Ovary (tissue), 9 donors: ENCODE measurements around the gene PMS1. TPM values are rescaled to one million over a fixed set of nuclear protein-coding genes. Genes with fewer than 3 reads are reported as not detected.

Experiments used
- DNase-seq, 5 donors: peaks; one replicate each; pipeline ENCODE4 v3.0.0-alpha.2; 2019 to 2020
- H3K27ac ChIP-seq, 2 donors: fragments of 200-600 bp; one replicate each; pipeline versions ENCODE4 v1.5.1 to v1.8.0; 2019 to 2022
- H3K27me3 ChIP-seq: fragments of 200-600 bp; one replicate; pipeline ENCODE4 v1.8.0; 2022
- H3K36me3 ChIP-seq: fragments of 200-600 bp; sonication (generic); one replicate; pipeline ENCODE4 v1.5.1; 2019
- H3K4me1 ChIP-seq: one replicate; pipeline ENCODE4 v1.8.1; 2013; ENCODE audit warnings: mild to moderate bottlenecking, moderate library complexity; ENCODE audit not compliant: insufficient read depth
- H3K4me3 ChIP-seq: fragments of 200-600 bp; sonication (generic); one replicate; pipeline ENCODE4 v1.5.1; 2017
- H3K9me3 ChIP-seq, 2 donors: fragments of 200-600 bp in 1 of 2; sonication (generic) in 1 of 2; one replicate each; pipeline versions ENCODE4 v1.5.1 to v1.8.1; 2013 to 2019; ENCODE audit warnings: mild to moderate bottlenecking in 1 of 2, moderate library complexity in 1 of 2
- EP300 ChIP-seq: sonication (generic); formaldehyde crosslinking; IDR thresholded peaks from one replicate; pipeline ENCODE4 v1.6.1; 2017; ENCODE audit warnings: antibody characterized with exemption
- POLR2A ChIP-seq: fragments of 450-650 bp; IDR thresholded peaks from one replicate; pipeline ENCODE4 v1.6.1; 2017; ENCODE audit warnings: antibody characterized with exemption, mild to moderate bottlenecking, moderate library complexity
- WGBS, 3 donors: extraction: QIAGEN DNeasy Blood & Tissue Kit in 1 of 3; methylation state at CpG; one replicate each; pipeline versions ENCODE4 v1.1.5 to v1.1.7; 2013 to 2017; 5-methylcytosine and 5-hydroxymethylcytosine counted together
- intact Hi-C, 4 donors: fragments of 100-400 bp; cut with DNase I; formaldehyde crosslinking; loops; one replicate each; pipeline versions ENCODE4 v1.11.0 to v1.15.1; 2022 to 2023
- polyA plus RNA-seq, 2 donors: library from polyadenylated mRNA; stranded (reverse); fragments of 200-250 nt in 1 of 2; fragments of 350-450 nt in 1 of 2; fragmentation: Illumina TruSeq in 1 of 2; extraction: RNeasy Lipid Tissue Mini Kit (QIAGEN cat#74804) in 1 of 2; gene quantifications; one replicate each; pipeline ENCODE4 v1.2.3, GENCODE V29; 2013 to 2014
- total RNA-seq, 7 donors: library from RNA; depleted of rRNA in 2 of 7; stranded (reverse); fragments of >200 nt in 2 of 7; fragmentation: NEBNext Ultra II Directional in 3 of 7; extraction: Animal tissue kit (Norgen Biotek cat#: 25700) in 3 of 7; gene quantifications; one replicate each; pipeline versions ENCODE4 v1.1.0 to v1.2.4, GENCODE V29; 2016 to 2023
- TF ChIP-seq, protein P1 (sequence below), 3 donors: fragments of 450-650 bp in 2 of 3; fragments of 200-600 bp in 1 of 3; IDR thresholded peaks; one replicate each; pipeline versions ENCODE4 v1.5.1 to v1.8.0; 2016 to 2022; ENCODE audit warnings: antibody characterized with exemption in 3 of 3, mild to moderate bottlenecking in 1 of 3
- donor health status: DM: no; HTN: no; CAD: no; lungs with moderate emphysema.
- donor health status: DM: no; HTN: no; CAD: no.
- donor health status: Bipolar disorder and iron deficiency.
- donor health status: DM: yes; HTN: yes; CAD: no.
- donor health status: DM: no; HTN: no; CAD: no.
- donor health status: DM: yes; HTN: yes; CAD: no.

The PMS1 gene
- total and polyA plus RNA-seq, 9 donors: 9.0 to 37.0 (median 23.5) TPM

GRCh38 chr2:189870381-189871085, 86.3 kb downstream of the PMS1 start:
- no peaks in the 10 kb centered on the region for H3K36me3 ChIP-seq
- no peak for TF ChIP-seq POLR2A
- TF ChIP-seq EP300: no peak
- TF ChIP-seq, protein P1, sequence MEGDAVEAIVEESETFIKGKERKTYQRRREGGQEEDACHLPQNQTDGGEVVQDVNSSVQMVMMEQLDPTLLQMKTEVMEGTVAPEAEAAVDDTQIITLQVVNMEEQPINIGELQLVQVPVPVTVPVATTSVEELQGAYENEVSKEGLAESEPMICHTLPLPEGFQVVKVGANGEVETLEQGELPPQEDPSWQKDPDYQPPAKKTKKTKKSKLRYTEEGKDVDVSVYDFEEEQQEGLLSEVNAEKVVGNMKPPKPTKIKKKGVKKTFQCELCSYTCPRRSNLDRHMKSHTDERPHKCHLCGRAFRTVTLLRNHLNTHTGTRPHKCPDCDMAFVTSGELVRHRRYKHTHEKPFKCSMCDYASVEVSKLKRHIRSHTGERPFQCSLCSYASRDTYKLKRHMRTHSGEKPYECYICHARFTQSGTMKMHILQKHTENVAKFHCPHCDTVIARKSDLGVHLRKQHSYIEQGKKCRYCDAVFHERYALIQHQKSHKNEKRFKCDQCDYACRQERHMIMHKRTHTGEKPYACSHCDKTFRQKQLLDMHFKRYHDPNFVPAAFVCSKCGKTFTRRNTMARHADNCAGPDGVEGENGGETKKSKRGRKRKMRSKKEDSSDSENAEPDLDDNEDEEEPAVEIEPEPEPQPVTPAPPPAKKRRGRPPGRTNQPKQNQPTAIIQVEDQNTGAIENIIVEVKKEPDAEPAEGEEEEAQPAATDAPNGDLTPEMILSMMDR (IDR thresholded peaks at IDR 0.05): no peak
- H3K27me3 ChIP-seq: no peaks in the 10 kb centered on the region
- no peak for DNase-seq
- WGBS, 3 donors: 72 to 82% (median 76%) methylated on average over 5 of the region's 5 CpGs
- H3K4me3 ChIP-seq: no peak overlapping the region
- no peak overlapping the region for H3K27ac ChIP-seq
- no peaks in the 10 kb centered on the region for H3K9me3 ChIP-seq
- intact Hi-C loops: no loop called here
- no peaks in the 10 kb centered on the region for H3K4me1 ChIP-seq

DNA sequence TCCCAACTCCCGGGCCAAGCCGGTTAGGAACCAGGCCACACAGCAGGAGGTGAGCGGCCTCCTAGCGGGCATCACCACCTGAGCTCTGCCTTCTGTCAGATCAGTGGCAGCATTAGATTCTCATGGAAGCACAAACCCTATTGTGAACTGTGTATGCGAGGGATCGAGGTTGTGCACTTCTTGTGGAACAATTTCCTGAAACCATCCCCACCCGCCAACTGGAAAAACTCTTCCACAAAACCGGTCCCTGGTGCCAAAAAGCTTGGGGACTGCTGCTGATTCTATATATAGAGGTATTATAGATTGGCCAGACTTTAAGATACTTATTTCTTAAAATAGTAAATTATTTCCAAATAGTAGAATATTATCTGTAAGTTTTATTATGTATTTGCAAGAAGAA, 89.4 kb downstream of the PMS1 start:
- Histone ChIP-seq H3K36me3 (no peaks in the 10 kb centered on the region), H3K27me3 (no peaks in the 10 kb centered on the region), H3K9me3 (no peaks in the 10 kb centered on the region), H3K27ac (no peak overlapping the region), H3K4me1 (no peaks in the 10 kb centered on the region), H3K4me3 (no peak overlapping the region)
- no peak for DNase-seq
- TF ChIP-seq EP300: no peak
- TF ChIP-seq, protein P1 (IDR thresholded peaks at IDR 0.05): no peak
- WGBS, 3 donors: 92 to 94% (median 93%) methylated on average over 8 of the region's 8 CpGs
- intact Hi-C loops: no loop called here

DNA sequence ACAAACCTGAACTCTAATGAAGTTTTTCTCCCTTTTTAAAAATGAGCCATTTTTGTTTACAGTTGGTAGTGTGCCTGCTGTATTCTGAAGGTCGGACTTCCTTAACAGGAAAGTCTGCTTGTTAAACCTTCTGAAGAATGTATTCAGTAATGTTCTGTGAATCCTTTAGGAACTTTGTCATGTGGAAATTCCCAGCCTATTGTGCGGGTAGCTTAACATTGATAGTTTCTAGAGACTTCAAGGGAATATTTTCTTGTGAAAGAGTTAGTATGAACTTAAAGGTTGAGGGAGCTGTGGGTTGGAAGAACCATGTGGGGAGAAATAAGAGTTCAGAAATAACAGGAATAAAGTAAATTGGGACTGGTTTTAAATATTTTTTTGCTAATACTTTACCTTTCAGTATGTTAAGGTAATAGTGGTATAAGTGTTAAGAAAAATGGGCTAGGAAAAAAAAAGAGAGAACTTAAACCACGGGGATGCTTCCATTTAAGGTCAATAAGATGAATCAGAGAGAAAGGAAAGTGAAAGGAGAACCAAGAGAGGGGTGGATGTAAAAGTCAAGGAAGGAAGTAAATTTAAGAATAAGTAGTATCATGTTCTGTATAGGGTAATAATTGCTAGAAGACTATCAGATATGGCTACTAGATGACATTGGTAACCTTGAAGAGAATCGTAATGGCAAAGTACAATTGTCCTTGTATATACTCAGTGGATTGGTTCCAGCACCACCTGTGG, 90.5 kb downstream of the PMS1 start:
- no peaks in the 10 kb centered on the region for H3K27me3 ChIP-seq
- WGBS, 3 donors: 45 to 63% (median 48%) methylated on average over 4 of the region's 4 CpGs
- H3K4me3 ChIP-seq: no peak overlapping the region
- intact Hi-C loops: no loop called here
- no peak for TF ChIP-seq POLR2A
- no peak for TF ChIP-seq EP300
- TF ChIP-seq, protein P1 (IDR thresholded peaks at IDR 0.05): no peak
- no peaks in the 10 kb centered on the region for H3K36me3 ChIP-seq
- H3K4me1 ChIP-seq: no peaks in the 10 kb centered on the region
- no peak overlapping the region for H3K27ac ChIP-seq
- no peaks in the 10 kb centered on the region for H3K9me3 ChIP-seq
- no peak for DNase-seq

DNA sequence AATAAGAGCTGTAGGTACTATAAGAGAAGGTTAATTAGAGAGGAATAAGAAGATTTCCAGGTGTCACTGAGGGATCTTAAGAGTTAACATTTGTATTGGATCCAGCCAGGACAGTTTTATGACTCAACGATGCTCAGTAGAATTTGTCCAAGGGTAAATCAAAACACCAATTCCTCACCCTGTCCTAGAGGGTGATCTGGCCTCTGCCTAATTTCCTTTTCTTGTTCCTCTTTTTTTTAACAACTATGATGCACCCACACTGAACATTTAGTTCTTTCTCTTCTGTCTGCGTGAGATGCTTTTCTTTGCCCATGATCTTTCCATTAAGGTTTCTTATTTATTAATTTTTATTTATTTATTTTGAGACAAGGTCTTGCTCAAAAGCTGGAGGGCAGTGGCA, 92.0 kb downstream of the PMS1 start:
- WGBS, 3 donors: 52 to 58% (median 55%) methylated on average over 2 of the region's 2 CpGs

DNA sequence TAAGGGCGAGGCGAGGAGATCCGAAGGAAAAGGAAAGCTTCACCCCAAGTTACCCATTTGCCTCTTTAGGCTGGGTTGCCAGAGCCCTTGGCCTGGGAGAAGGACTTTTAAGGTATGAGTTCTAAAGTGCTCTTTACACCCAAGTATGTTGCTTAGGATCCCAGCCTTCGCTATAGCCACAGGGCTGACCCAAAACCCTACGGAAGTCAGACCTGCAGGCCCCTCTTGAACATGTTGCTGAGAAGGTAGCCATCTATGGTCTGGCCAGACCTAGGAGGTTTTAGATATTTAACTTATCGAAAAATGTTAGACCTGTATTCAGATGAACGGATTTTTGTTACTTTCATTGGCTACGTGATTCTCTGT, 95.4 kb downstream of the PMS1 start:
- Histone ChIP-seq H3K36me3 (no peaks in the 10 kb centered on the region), H3K4me3 (no peak overlapping the region), H3K4me1 (no peaks in the 10 kb centered on the region), H3K9me3 (no peaks in the 10 kb centered on the region), H3K27me3 (no peaks in the 10 kb centered on the region), H3K27ac (no peak overlapping the region)
- TF ChIP-seq EP300: no peak
- WGBS, 3 donors: 90 to 94% (median 92%) methylated on average over 8 of the region's 8 CpGs
- DNase-seq: no peak
- intact Hi-C loops: no loop called here

More for the DNA sequence above, 92.0 kb downstream of the PMS1 start:
- no peaks in the 10 kb centered on the region for H3K4me1 ChIP-seq
- no peaks in the 10 kb centered on the region for H3K36me3 ChIP-seq
- H3K4me3 ChIP-seq: no peak overlapping the region
- DNase-seq: no peak
- H3K9me3 ChIP-seq: no peaks in the 10 kb centered on the region
- H3K27ac ChIP-seq: no peak overlapping the region
- intact Hi-C loops: no loop called here
- no peaks in the 10 kb centered on the region for H3K27me3 ChIP-seq
- TF ChIP-seq EP300: no peak
